Measurements from ENCODE around the gene CDX1. TPM values are rescaled to one million over a fixed set of nuclear protein-coding genes. Genes with fewer than 3 reads are reported as not detected.
"Not testable (repeated sequence)": the region's sequence is repeated elsewhere in the genome, so short reads cannot be mapped to it uniquely, and the experiment has no call there.

CDX1 gene
- total RNA-seq, 1 donor from 2014 or later = not detected

DNA sequence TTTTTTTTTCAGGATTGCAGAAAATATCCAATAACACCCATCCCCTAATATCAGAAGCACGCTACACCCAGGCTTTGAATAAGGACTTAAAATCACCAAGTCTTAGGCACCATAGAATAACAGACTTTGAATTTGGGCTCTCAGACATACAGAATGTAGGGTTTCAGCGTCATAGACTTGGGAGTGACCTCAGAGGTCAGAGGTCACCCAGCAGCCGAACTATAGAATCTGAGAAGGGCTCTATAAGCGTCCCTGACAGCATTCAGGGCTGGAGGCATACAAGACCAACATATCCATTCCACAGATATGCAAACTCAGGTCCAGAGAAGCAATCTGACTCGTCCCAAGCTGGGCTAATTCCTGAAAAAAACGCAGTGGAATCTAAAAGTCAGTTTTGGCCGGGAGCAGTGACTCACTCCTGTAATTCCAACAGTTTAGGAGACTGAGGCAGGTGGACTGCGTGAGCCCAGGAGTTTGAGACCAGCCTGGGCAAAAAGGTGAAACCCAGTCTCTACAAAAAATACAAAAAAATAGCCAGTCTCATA is 58.0 kb downstream of the CDX1 start:
- TF ChIP-seq, protein P1, sequence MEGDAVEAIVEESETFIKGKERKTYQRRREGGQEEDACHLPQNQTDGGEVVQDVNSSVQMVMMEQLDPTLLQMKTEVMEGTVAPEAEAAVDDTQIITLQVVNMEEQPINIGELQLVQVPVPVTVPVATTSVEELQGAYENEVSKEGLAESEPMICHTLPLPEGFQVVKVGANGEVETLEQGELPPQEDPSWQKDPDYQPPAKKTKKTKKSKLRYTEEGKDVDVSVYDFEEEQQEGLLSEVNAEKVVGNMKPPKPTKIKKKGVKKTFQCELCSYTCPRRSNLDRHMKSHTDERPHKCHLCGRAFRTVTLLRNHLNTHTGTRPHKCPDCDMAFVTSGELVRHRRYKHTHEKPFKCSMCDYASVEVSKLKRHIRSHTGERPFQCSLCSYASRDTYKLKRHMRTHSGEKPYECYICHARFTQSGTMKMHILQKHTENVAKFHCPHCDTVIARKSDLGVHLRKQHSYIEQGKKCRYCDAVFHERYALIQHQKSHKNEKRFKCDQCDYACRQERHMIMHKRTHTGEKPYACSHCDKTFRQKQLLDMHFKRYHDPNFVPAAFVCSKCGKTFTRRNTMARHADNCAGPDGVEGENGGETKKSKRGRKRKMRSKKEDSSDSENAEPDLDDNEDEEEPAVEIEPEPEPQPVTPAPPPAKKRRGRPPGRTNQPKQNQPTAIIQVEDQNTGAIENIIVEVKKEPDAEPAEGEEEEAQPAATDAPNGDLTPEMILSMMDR (IDR thresholded peaks at IDR 0.05; ENCODE audit: borderline replicate concordance) = no peak
- Histone ChIP-seq H3K4me3 (no peak overlapping the region), H3K36me3 (no peaks in the 10 kb centered on the region), H3K27me3 (ENCODE audit: low read depth) (no peaks in the 10 kb centered on the region), H3K4me1 (no peaks in the 10 kb centered on the region), H3K27ac (replicated peaks) (no peak overlapping the region), H3K9me3 (replicated peaks) (no peaks in the 10 kb centered on the region)
- no peak for DNase-seq
- intact Hi-C loops (cut with micrococcal nuclease) = no loop called here

DNA sequence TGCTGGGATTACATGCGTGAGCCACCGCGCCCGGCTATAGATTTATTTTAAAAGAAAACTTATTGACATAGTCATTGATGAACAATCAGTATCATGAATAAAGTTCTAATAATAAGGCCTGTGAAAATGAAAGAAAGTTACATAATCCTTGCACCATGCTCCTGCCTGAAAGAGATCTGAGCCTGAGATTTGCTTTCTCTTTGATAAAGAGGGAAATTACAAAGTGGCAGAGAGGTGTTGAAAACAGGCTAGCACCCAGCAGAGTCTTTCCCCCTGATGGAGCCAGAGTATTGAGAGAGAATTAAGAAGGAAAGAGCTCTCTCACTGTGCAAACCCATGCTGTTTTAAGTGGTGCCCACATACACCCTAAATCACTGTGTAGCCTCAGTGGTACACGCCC is 60.5 kb downstream of the CDX1 start:
- H3K27ac ChIP-seq (replicated peaks) = no peak overlapping the region
- H3K36me3 ChIP-seq = no peaks in the 10 kb centered on the region
- intact Hi-C loops (cut with micrococcal nuclease) = no loop called here
- no peaks in the 10 kb centered on the region for H3K4me1 ChIP-seq
- DNase-seq = no peak
- H3K27me3 ChIP-seq (ENCODE audit: low read depth) = no peaks in the 10 kb centered on the region
- TF ChIP-seq, protein P1 (IDR thresholded peaks at IDR 0.05; ENCODE audit: borderline replicate concordance) = no peak
- H3K9me3 ChIP-seq (replicated peaks) = no peaks in the 10 kb centered on the region
- no peak overlapping the region for H3K4me3 ChIP-seq

DNA sequence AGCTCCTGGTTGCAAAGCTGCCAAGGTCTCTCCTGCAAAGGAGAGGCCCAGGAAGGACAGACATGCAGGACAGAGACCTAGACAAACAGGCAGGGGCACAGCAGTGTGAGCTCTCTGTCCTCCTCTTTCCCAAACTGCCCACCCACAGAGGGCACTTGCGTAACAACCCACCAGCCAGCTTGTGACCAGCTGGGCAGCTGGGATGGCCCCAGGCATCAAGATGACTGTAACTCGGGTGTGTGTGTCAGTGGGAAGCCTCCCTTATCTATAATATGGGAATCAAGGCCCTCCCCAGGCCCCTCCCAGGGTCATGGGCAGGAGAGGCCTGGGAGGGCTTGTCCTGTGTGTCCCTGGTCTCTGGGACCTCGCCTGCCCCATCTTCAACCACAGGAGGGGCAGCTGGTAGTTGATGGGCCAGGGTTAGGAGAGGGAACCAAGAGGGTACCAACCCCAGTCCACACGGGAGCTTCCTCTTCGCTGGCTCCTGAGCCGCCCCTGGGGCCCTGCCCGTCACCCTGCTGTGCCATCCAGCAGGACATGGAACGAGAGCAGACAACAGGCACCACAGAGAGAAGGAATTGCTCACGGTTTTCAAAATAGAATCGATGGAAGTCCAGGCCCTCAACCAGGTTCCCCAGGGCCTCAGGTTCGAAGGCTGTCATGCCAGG is 61.2 kb downstream of the CDX1 start:
- H3K27ac ChIP-seq (replicated peaks) = no peak overlapping the region
- intact Hi-C loops (cut with micrococcal nuclease) = no loop called here
- TF ChIP-seq, protein P1 (IDR thresholded peaks at IDR 0.05; ENCODE audit: borderline replicate concordance) = no peak
- no peaks in the 10 kb centered on the region for H3K27me3 ChIP-seq (ENCODE audit: low read depth)
- no peaks in the 10 kb centered on the region for H3K9me3 ChIP-seq (replicated peaks)
- DNase-seq = no peak
- H3K4me3 ChIP-seq = no peak overlapping the region
- H3K36me3 ChIP-seq = no peaks in the 10 kb centered on the region
- H3K4me1 ChIP-seq = no peaks in the 10 kb centered on the region

DNA sequence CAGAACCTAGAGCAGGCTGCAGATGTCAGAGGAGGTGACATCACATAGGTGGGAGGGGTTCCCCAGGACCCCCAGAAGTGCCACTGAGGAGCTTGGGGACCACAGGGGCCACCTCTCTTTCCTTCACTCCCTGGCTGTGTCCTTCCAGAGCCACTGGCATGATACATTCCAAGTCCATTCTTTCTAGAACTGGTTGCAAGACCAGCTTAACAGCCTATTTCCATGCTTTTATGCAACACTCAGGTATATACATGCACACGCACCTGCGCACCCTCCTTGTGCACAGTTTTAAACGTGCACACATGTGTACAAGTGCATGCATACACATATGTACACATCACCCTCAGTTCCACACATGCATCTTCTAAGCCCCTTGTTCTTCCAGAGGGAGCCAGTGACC is 63.0 kb downstream of the CDX1 start:
- DNase-seq = no peak
- TF ChIP-seq, protein P1 (IDR thresholded peaks at IDR 0.05; ENCODE audit: borderline replicate concordance) = no peak
- Histone ChIP-seq H3K36me3 (no peaks in the 10 kb centered on the region), H3K27me3 (ENCODE audit: low read depth) (no peaks in the 10 kb centered on the region), H3K9me3 (replicated peaks) (no peaks in the 10 kb centered on the region), H3K27ac (replicated peaks) (no peak overlapping the region), H3K4me3 (no peak overlapping the region), H3K4me1 (no peaks in the 10 kb centered on the region)
- intact Hi-C loops (cut with micrococcal nuclease) = no loop called here

DNA sequence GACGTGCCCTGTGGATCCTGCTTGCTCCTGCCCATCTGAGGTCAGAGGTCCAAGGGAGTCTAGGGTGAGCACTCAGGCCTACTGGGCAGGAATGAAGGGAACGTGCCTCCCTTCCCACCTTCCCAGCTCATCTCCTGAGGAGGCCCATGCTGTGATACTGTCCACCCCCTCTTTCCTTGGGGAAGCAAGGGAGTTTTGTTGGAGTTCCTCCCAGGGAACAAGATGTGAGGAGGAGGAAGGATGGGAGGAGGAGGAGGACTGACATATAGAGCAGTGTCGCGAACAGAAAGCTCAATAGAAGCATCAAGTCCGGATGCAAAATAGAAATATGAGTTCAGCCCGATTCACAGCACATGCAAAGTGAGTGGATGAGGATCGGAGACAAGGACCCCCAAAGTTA is 64.3 kb downstream of the CDX1 start:
- TF ChIP-seq, protein P1 (IDR thresholded peaks at IDR 0.05; ENCODE audit: borderline replicate concordance) = no peak
- intact Hi-C loops (cut with micrococcal nuclease) = no loop called here
- Histone ChIP-seq H3K4me1 (no peaks in the 10 kb centered on the region), H3K27me3 (ENCODE audit: low read depth) (no peaks in the 10 kb centered on the region), H3K9me3 (replicated peaks) (no peaks in the 10 kb centered on the region), H3K27ac (replicated peaks) (no peak overlapping the region), H3K4me3 (no peak overlapping the region), H3K36me3 (no peaks in the 10 kb centered on the region)
- DNase-seq = no peak

DNA sequence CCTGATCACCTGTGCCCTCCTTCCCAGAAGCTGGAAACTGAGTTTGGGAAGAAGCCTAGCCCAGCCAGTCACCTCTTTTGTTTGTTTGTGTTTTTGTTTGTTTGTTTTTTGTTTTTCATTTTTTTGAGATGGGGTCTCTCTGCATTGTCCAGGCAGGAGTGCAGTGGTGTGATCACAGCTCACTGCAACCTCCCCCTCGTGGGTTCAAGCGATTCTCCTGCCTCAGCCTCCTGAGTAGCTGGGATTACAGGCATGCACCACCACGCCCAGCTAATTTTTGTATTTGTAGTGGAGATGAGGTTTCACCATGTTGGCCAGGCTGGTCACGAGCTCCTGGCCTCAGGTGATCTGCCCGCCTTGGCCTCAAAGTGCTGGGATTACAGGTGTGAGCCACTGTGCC is 67.1 kb downstream of the CDX1 start:
- H3K4me1 ChIP-seq; intact Hi-C loops (cut with micrococcal nuclease); H3K9me3 ChIP-seq (replicated peaks); DNase-seq; H3K4me3 ChIP-seq; H3K27me3 ChIP-seq (ENCODE audit: low read depth); H3K36me3 ChIP-seq; H3K27ac ChIP-seq (replicated peaks): not testable (repeated sequence)
